GM19025 (cell line): ENCODE results near the gene DNAI2.
"Not testable (repeated sequence)": the region's sequence is repeated elsewhere in the genome, so short reads cannot be mapped to it uniquely, and the experiment has no call there.

Source experiments
- ATAC-seq: cut with Tn5 transposase; IDR thresholded peaks from one replicate; pipeline ENCODE4 v1.9.1; 2021; ENCODE audit warnings: mild to moderate bottlenecking, low read depth, moderate library complexity; ENCODE audit not compliant: unreplicated experiment

Gene DNAI2

GRCh38 chr17:74244128-74244527 is 29.9 kb upstream of the DNAI2 start:
- ATAC-seq = no peak

GRCh38 chr17:74244548-74244947 is 29.5 kb upstream of the DNAI2 start:
- ATAC-seq = no peak

GRCh38 chr17:74245145-74245831 is 28.7 kb upstream of the DNAI2 start:
- no peak for ATAC-seq

- no peak for ATAC-seq
Measured at GRCh38 chr17:74245871-74246270, 28.2 kb upstream of the DNAI2 start.

GRCh38 chr17:74249590-74250270 is 24.3 kb upstream of the DNAI2 start:
- no peak for ATAC-seq

GRCh38 chr17:74250324-74250995 is 23.6 kb upstream of the DNAI2 start:
- no peak for ATAC-seq

GRCh38 chr17:74251051-74251450 is 23.0 kb upstream of the DNAI2 start:
- ATAC-seq = no peak

- no peak for ATAC-seq
Measured at GRCh38 chr17:74251569-74251968, 22.5 kb upstream of the DNAI2 start.

GRCh38 chr17:74252211-74252610 is 21.8 kb upstream of the DNAI2 start:
- ATAC-seq = no peak

GRCh38 chr17:74253036-74253435 is 21.0 kb upstream of the DNAI2 start:
- no peak for ATAC-seq

GRCh38 chr17:74257311-74257710 is 16.7 kb upstream of the DNAI2 start:
- no peak for ATAC-seq

- no peak for ATAC-seq
Measured at GRCh38 chr17:74259667-74260524, 14.1 kb upstream of the DNAI2 start.

- ATAC-seq = no peak
Measured at GRCh38 chr17:74260525-74260850, 13.5 kb upstream of the DNAI2 start.

GRCh38 chr17:74262601-74263000 is 11.4 kb upstream of the DNAI2 start:
- no peak for ATAC-seq

GRCh38 chr17:74267054-74267453 is 7.0 kb upstream of the DNAI2 start:
- not testable (repeated sequence) for ATAC-seq

GRCh38 chr17:74267579-74267978 is 6.5 kb upstream of the DNAI2 start:
- ATAC-seq = no peak

GRCh38 chr17:74267987-74268499 is 6.0 kb upstream of the DNAI2 start:
- ATAC-seq = no peak

- no peak for ATAC-seq
Measured at GRCh38 chr17:74268558-74268957, 5.5 kb upstream of the DNAI2 start.

- no peak for ATAC-seq
Measured at GRCh38 chr17:74270333-74270732, 3.7 kb upstream of the DNAI2 start.

GRCh38 chr17:74271281-74271680 is 2.8 kb upstream of the DNAI2 start:
- no peak for ATAC-seq
